ENCODE data around the gene PRKCH. TPM values are rescaled to one million over a fixed set of nuclear protein-coding genes. Genes with fewer than 3 reads are reported as not detected.

Gene PRKCH
- total RNA-seq, 1 experiment from 2014 or later, result 22.3 TPM

GRCh38 chr14:61557262-61557661, 235.9 kb downstream of the PRKCH start:
- CTCF ChIA-PET, result interaction anchor here (0.9 kb wide), 1 partner anchor 9 kb away, joined by 3 read pairs; no protein-coding TSS in a partner anchor

GRCh38 chr14:61557854-61558253, 236.5 kb downstream of the PRKCH start:
- no TSS peak for BruUV-seq (replicated peaks)
- H3K36me3 Mint-ChIP-seq (ENCODE audit: insufficient read depth, unreplicated experiment), result peaks cover 47% of the 10 kb centered on the region
- H3K4me1 Mint-ChIP-seq (ENCODE audit: low read depth, unreplicated experiment), result peaks cover 75% of the 10 kb centered on the region
- H3K9me3 Mint-ChIP-seq (ENCODE audit: low read depth, unreplicated experiment), result no peaks in the 10 kb centered on the region
- CTCF ChIA-PET, result no interaction called here
- intact Hi-C loops (cut with micrococcal nuclease; ENCODE audit: unreplicated experiment), result no loop called here
- no peak for DNase-seq
- TF ChIP-seq, protein P1, sequence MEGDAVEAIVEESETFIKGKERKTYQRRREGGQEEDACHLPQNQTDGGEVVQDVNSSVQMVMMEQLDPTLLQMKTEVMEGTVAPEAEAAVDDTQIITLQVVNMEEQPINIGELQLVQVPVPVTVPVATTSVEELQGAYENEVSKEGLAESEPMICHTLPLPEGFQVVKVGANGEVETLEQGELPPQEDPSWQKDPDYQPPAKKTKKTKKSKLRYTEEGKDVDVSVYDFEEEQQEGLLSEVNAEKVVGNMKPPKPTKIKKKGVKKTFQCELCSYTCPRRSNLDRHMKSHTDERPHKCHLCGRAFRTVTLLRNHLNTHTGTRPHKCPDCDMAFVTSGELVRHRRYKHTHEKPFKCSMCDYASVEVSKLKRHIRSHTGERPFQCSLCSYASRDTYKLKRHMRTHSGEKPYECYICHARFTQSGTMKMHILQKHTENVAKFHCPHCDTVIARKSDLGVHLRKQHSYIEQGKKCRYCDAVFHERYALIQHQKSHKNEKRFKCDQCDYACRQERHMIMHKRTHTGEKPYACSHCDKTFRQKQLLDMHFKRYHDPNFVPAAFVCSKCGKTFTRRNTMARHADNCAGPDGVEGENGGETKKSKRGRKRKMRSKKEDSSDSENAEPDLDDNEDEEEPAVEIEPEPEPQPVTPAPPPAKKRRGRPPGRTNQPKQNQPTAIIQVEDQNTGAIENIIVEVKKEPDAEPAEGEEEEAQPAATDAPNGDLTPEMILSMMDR (IDR thresholded peaks at IDR 0.05; ENCODE audit: unreplicated experiment), result no peak
- no peak overlapping the region for H3K4me3 Mint-ChIP-seq (ENCODE audit: low read depth, unreplicated experiment)
- no peaks in the 10 kb centered on the region for H3K27me3 Mint-ChIP-seq (ENCODE audit: unreplicated experiment)
- H3K27ac Mint-ChIP-seq (ENCODE audit: unreplicated experiment), result no peak overlapping the region

More at GRCh38 chr14:61557262-61557661, 235.9 kb downstream of the PRKCH start:
- BruUV-seq (replicated peaks), result no TSS peak
- peaks cover 42% of the 10 kb centered on the region for H3K36me3 Mint-ChIP-seq (ENCODE audit: insufficient read depth, unreplicated experiment)
- H3K4me1 Mint-ChIP-seq (ENCODE audit: low read depth, unreplicated experiment), result peaks cover 75% of the 10 kb centered on the region
- intact Hi-C loops (cut with micrococcal nuclease; ENCODE audit: unreplicated experiment), result no loop called here
- H3K27me3 Mint-ChIP-seq (ENCODE audit: unreplicated experiment), result no peaks in the 10 kb centered on the region
- H3K4me3 Mint-ChIP-seq (ENCODE audit: low read depth, unreplicated experiment), result no peak overlapping the region
- TF ChIP-seq, protein P1 (IDR thresholded peaks at IDR 0.05; ENCODE audit: unreplicated experiment), result no peak
- H3K27ac Mint-ChIP-seq (ENCODE audit: unreplicated experiment), result peak overlapping the region; percentile 67
- no peaks in the 10 kb centered on the region for H3K9me3 Mint-ChIP-seq (ENCODE audit: low read depth, unreplicated experiment)
- no peak for DNase-seq

GRCh38 chr14:61558271-61558670, 236.9 kb downstream of the PRKCH start:
- no peak for DNase-seq
- H3K9me3 Mint-ChIP-seq (ENCODE audit: low read depth, unreplicated experiment), result no peaks in the 10 kb centered on the region
- no peak overlapping the region for H3K4me3 Mint-ChIP-seq (ENCODE audit: low read depth, unreplicated experiment)
- no peaks in the 10 kb centered on the region for H3K27me3 Mint-ChIP-seq (ENCODE audit: unreplicated experiment)
- TF ChIP-seq, protein P1 (IDR thresholded peaks at IDR 0.05; ENCODE audit: unreplicated experiment), result no peak
- peaks cover 45% of the 10 kb centered on the region for H3K36me3 Mint-ChIP-seq (ENCODE audit: insufficient read depth, unreplicated experiment)
- CTCF ChIA-PET, result interaction anchor here (0.6 to 2.0 kb wide), 2 partner anchors 38 to 137 kb away, joined by 8 to 9 read pairs; partner anchors contain the start of gene HIF1A
- peak overlapping the region; percentile 68 for H3K27ac Mint-ChIP-seq (ENCODE audit: unreplicated experiment)
- BruUV-seq (replicated peaks), result no TSS peak
- intact Hi-C loops (cut with micrococcal nuclease; ENCODE audit: unreplicated experiment), result no loop called here
- H3K4me1 Mint-ChIP-seq (ENCODE audit: low read depth, unreplicated experiment), result peaks cover 75% of the 10 kb centered on the region

DNA sequence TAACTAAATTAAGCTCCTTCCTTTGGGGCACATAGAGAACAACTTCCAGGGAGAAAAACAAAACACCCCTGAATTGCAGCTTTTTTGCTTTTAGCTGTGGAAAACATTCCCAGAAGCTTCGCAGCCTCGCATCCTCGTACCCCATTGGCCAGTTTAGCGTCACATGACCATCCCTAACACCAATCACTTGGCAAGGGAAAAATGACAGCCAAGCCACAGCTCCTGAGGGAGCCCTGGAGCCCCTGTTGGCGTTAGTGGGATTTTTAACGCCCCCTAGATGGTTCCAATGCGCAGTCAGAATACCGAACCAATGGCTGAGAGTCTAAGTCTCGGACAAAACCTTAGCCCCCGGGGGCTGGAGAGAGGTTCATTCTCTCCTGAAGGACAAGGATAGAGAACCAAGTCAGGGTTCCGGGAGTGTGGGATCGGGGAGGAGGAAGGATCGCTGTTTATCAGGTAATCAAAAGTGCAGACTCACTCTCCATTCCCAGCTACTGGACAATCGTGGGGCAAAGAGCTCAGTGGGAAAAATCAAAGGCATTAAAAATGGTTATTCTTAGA, 238.3 kb downstream of the PRKCH start:
- TF ChIP-seq, protein P1 (IDR thresholded peaks at IDR 0.05; ENCODE audit: unreplicated experiment), result no peak
- peak overlapping the region; percentile 99 for H3K27ac Mint-ChIP-seq (ENCODE audit: unreplicated experiment)
- BruUV-seq (replicated peaks), result no TSS peak
- intact Hi-C loops (cut with micrococcal nuclease; ENCODE audit: unreplicated experiment), result loop anchor here (2.0 to 10.0 kb wide), 4 partner anchors 35 to 275 kb away; no protein-coding TSS in a partner anchor
- H3K36me3 Mint-ChIP-seq (ENCODE audit: insufficient read depth, unreplicated experiment), result peaks cover 42% of the 10 kb centered on the region
- peak; percentile 85 for DNase-seq
- H3K27me3 Mint-ChIP-seq (ENCODE audit: unreplicated experiment), result no peaks in the 10 kb centered on the region
- H3K9me3 Mint-ChIP-seq (ENCODE audit: low read depth, unreplicated experiment), result no peaks in the 10 kb centered on the region
- peak overlapping the region; percentile 61 for H3K4me3 Mint-ChIP-seq (ENCODE audit: low read depth, unreplicated experiment)
- CTCF ChIA-PET, result interaction anchor here (0.8 to 2.5 kb wide), 13 partner anchors 11 to 162 kb away, joined by 3 to 16 read pairs (median 5); partner anchors contain the start of gene HIF1A
- peaks cover 75% of the 10 kb centered on the region for H3K4me1 Mint-ChIP-seq (ENCODE audit: low read depth, unreplicated experiment)
